HG03135 (cell line): Measurements from ENCODE around the gene AFAP1.

Experiments used
- ATAC-seq: cut with Tn5 transposase; IDR thresholded peaks from one replicate; pipeline ENCODE4 v1.9.1; 2021; ENCODE audit warnings: mild to moderate bottlenecking, moderate library complexity; ENCODE audit not compliant: unreplicated experiment

The AFAP1 gene

DNA sequence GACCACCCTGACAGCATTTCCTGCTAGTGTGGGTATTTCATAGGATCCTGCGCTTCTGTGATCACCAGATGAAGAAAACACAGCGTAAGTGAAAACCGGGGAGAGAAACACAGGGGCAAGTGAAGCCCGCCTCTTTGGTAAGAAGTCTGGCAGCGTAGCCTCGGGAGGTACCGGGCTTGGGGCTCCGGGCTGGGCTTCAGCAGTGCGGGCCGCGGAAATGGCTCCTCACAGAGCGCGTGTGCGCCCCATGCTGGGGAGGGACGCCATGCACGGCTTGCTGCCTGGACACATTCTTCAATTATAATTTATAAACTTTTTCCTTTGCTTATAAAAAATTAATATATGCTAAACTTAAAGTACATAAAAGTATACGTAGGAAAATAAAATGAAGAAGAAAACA, 151.5 kb downstream of the AFAP1 start:
- no peak for ATAC-seq

DNA sequence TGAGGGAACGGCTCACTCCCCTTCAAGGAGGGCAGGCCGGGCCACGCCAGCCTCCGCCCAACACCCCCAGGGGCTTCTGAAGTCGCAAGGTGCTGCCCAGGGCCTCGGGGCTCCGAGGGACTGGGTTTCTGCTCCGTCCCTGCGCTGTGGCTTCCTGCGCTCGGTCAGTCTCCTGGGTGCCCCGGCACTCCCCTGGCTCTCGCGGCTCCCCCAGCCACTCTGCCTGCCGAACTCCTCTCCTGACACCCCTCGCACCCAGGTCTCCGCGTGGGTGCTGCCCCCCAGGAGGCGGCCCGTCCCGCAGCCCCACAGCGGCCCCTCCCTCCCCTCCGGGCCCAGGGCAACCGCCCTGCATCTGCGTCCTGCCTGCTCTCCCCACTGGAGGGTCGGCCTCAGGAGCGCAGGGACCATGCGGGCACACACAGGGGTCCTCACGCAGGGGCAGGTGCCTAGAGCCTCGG, 151.9 kb downstream of the AFAP1 start:
- ATAC-seq = no peak

DNA sequence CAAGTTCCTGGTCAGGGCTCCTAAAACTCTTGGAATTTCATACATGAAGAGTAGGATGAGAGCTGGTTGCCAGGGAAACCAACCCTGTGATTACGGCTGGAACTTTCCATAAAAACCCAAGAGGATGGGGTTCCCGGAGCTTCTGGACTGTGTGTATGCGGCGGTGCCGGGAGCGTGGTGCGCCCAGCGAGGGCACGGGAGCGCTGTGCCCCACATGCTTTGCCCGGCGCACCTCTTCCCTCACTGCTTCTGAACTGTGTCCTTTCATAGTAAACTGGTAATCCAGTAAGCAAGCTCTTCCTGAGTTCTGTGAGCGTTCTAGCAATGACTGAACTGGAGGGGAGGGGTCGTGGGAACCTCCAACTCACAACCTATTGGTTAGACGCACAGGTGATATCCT, 152.6 kb downstream of the AFAP1 start:
- ATAC-seq = no peak

DNA sequence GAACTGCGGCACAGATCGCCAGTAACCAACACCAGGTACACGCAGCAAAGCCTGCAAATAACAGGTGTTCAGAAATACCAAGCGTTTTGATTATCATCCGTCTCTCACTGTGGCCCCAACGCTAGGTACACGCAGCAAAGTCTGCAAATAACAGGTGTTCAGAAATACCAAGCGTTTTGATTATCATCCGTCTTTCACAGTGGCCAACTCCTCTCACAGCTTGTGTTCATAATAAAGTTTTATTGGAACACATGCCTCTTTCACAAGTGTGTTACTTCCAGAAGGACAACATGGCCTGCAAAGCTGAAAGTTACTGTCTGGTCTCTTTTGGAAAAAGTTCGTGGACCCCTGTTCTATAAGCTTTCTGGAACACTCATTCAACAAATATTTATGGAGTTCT, 153.1 kb downstream of the AFAP1 start:
- no peak for ATAC-seq

DNA sequence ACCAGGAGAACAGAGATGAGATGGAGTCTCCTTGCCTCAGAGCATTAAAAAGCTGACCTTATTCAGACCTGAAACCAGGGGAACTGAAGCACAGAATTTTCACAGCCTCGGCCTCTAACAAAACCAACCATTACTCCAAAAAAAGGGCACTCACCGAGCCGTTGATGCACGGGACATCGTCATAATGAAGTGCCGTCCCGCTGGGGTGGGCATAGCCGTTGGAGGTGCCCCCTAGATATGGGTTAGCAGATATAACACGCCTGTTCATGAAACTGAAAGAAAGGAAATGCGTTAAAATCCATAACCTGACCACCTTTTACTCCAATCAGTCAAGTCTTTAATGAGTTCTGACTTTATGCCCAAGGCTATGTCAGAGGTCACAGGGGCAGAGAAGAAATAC, 153.6 kb downstream of the AFAP1 start:
- no peak for ATAC-seq

DNA sequence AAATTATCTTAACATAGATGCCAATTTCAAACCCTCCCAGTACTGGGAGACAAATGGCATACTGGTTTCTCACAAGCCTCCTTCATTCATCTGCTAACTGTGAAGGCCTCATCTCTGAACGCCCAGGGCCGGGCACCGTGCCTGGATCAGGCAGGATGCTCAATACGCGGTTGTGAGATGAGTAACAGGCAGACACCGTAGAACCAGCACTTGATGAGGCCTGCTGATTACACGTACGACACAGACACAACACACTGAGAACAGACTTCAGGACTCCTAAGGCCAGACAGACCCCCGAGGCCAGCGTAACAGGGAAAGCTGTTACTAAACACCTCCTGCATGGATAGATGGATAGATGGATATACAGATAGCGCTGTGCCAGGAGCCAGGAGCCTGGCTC, 154.6 kb downstream of the AFAP1 start:
- ATAC-seq = no peak

DNA sequence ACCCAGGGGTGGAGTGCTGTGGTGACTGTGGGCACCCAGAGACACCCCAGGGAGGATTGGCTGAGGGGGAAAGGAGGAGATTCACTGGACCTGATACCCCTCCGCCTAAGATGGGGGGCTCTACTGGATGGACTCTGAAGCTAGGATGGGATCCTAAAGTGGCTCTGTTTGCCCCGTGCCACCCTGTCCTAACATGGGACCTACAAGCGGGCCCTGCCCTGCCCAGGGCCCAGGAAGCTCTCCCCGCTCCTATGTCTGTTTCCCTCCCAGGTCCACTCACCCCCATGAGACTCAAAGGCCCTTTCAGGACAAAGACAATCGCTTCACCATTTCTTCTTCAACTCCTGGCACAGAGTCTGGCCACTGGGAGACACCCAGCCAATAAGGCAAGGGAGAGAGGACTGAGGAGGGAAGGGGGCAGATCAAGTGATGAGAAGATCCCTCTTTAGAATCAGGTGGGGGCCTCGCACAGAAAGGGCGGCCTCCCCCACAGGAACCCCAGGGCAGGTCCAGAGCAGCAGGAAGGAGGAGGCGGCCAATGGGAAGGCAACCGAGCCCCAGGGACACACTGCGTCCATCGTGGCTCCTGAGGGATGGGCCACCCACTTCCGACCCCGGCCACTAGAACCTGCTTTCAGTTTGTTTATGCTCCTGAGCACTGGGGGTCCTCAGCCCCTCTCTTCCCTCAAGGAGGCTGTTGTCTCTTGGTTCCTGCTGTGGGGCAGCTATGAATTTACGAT, 155.4 kb downstream of the AFAP1 start:
- no peak for ATAC-seq

DNA sequence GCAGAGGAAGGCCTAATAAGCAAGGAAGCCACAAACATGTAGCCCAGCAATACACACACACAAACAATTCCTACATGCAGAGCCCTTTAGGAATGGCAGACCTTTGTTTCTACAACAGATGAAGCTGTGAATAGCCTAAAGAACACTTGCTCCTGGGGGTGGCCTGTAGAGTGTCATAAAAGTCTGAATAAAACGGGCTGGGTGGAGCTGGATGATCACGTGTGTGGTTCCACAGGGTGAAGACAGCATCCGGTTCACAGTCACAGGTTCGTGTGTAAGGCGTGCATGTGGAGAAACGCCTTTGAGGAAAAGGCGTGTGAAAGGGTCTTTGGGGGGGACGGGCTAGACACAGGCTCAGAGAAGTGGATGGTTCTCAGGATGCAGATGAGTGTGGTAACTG, 156.1 kb downstream of the AFAP1 start:
- no peak for ATAC-seq

DNA sequence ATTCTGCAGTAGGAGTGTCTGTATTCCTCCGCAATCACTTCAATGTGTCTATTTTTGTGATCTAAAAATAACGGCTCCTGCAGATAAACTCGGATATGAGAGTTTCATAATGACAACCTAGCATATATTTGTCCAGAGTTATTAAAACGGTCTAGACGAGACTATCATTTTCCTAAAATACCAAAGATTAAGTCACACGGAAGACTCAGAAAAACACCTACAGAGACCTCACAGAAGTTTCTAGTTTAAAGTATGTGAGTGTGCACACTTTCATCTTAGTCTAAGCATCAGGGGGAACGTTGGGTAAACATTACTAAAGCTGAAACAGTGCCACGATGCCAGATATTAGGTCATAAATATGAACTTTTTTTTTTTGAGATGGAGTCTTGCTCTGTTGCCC, 156.9 kb downstream of the AFAP1 start:
- no peak for ATAC-seq

DNA sequence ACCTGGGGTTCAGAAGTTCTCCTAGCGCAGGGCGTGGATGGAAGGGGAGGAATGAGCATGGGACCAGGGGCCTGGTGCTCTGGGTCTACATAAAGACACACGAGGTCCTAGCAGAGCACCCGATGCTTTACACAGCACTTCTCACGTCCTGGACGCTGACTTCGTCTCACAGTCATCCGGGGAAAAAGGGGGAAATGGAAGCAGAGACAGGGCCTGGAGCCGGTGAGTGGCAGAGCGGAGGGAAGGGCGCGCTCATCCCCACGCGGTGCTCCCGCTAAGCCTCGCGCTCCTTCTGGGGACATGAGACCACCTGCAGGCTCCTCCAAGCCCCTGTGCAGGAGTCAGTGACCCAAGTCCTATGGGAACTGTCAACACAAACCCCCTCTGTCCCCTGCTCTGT, 157.7 kb downstream of the AFAP1 start:
- no peak for ATAC-seq

DNA sequence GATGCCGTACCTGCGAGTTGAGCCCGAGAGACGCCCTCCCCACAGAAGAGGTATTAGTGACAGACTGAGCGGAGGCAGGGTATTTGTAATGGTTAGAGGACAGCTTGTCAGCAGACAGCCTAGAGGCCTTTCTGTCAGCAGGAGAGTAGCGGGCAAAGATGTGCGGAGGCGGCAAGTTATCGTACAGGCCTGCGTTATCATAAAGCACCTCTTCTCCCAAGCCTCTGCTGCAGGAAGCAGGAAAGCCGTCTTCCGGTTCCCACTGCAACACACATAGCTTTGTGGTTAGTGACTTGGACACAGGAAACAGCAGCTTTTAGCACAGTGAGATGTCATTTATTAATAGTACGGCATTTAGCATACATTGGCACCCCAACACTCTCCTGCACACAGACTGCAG, 158.3 kb downstream of the AFAP1 start:
- no peak for ATAC-seq

DNA sequence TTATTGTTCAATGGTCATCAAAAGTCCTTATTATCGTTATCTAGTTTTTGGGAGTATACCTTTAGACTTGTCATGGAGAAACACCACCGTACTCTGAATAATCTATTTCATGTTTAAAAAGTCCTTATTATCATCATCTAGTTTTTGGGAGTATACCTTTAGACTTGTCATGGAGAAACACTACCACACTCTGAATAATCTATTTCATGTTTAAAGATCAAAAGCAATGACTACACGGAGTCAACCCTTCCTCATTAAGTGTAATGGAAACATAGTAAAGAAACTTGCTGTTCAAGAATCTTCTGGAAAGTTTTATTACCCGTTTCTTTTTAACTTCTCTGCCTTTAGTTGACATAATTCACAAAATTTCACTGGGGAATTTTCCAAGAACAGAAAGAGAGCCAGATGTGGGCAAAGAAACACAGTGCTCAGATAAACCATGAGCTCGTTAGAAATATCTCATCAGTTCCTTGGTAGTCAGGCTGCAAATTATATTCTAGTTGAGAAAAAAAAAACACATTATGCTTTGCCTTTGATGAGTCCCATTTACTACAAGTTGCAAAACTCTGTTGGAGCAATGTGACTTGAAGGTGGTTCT, 158.8 kb downstream of the AFAP1 start:
- ATAC-seq = no peak

DNA sequence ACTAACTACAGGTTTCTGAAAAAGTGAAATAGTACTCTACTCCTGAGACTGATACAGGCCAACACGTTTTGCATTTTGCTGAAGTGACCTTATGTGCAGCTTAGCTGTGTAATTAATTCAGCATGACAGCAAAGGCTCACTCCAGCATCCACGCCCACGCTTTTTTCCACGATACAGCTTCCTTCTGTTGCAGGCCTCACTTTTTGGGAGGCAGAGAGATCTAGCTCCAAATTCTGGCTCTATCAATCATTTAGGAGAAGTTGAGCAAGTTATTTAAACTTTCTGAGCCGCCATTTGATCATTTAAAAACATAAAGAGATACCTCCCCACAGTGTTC, 160.3 kb downstream of the AFAP1 start:
- no peak for ATAC-seq

DNA sequence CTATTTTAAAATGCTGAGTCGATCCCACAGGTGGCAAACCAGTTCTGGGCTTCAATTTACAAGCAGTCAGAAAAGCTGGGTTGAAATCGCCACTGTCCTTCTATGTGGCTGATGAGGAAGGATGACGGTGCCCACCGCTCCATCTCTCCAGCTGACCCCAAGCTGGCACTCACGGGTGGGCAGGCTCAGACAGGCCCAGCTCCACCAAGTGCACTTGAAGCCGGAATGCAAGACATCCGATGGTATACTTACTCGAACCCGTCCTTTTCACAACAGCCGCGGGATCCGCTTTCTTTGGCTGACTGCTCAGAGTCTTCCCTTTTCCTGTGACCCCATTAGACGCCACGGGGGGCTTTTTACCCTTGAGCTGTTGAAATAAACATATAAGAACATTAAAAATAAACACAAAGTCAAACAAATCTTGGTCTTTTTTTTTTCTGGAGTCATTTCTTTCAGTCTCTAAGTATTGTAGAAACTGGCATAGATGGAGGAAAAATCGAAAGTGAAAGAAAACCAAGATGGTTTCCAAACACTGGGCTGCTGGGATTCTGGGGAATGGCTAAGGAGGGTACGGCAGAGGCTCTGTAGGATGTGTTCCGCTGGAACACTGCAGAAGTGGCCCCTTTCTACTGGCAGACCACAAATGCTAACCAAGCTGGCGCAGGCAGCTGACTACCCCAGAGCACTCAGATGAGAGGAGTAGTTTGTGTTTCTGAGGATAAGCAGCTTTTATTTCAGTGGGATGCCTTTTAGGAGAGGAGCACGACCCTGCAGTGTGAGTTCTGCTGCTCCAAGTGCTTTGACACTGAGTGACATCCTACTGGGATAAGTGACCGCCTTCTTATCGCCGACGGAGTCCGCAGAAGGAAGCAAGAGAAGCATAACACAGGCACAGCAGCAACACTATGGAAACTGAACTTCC, 160.9 kb downstream of the AFAP1 start:
- no peak for ATAC-seq

DNA sequence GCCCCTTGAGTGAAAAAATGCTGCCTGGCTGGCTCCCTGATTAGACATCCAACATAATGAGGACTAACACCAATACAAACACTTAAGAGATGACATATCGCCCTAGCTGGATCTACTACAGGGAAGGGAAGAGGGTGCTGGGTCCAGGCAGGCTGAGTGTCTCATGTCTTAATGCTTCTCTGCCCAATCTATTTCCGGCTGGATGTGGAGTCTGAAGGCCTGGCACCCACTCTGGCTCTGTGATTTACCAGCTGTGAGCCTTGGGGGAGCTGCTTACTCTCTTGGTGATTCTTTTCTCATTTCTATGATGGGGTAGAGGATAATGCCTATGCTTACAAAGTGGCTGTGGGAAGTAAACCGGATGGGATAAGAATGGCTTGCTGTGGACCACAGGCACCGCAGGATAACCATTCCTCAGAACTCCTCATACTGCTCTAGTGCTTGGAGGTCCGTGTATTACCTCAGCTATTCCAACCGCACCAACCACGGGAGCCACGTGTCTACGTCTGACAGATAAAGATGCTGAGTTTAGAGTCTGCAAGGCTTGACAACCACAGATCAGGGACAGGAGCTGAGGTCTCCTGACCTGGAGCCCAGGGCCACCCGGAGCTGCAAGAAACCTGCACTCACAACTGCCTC, 161.7 kb downstream of the AFAP1 start:
- ATAC-seq = no peak

DNA sequence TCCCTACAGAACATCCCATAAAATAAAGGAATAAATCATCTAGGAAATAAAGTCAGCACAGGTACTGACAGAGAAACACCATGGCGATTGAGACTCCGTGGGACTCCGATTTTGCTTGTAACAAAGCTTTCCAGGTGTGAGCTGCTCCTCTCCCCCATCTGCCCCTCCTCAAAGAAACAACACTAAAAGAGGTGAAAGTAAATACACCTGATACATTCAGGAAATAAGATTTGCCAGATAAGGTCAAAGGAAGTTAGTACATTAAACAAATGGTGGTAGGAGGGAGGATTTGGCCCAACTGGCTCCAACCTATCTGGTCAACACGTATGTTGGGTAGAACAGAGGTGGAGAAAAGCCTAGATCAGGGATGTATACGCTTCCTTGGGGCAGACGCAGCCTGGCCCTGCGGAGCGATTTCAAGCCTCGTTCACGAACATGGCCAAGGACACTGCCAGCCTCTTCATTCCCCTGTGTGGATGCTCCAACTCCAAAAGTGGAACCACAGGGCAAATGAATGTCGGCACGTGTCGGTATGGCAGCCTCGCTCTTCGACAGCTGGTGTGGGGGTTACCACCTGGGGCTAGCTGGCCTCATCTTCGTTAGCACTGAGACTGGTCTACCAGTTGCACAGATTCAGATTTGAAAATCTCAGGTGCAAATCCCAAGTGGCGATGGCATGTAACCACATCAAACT, 162.5 kb downstream of the AFAP1 start:
- ATAC-seq = no peak

DNA sequence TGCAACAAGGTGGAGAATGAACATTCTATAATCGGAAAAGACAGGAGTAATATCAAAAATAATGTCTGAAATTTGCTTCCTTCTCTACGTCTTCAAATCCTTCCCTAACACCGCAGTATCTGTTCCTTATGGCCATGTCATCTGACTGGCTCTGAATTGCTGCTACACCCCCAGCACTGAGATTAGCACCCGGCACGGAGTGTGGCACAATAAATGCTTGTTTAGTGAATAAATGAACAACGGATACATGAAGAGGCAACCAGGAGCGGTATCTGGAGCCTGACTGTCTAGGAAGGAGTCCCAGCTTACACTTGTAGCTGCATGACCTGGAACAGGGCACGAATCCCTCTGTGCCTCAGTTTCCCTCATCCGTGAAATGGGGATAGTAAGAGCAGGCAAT, 164.3 kb downstream of the AFAP1 start:
- ATAC-seq = no peak

DNA sequence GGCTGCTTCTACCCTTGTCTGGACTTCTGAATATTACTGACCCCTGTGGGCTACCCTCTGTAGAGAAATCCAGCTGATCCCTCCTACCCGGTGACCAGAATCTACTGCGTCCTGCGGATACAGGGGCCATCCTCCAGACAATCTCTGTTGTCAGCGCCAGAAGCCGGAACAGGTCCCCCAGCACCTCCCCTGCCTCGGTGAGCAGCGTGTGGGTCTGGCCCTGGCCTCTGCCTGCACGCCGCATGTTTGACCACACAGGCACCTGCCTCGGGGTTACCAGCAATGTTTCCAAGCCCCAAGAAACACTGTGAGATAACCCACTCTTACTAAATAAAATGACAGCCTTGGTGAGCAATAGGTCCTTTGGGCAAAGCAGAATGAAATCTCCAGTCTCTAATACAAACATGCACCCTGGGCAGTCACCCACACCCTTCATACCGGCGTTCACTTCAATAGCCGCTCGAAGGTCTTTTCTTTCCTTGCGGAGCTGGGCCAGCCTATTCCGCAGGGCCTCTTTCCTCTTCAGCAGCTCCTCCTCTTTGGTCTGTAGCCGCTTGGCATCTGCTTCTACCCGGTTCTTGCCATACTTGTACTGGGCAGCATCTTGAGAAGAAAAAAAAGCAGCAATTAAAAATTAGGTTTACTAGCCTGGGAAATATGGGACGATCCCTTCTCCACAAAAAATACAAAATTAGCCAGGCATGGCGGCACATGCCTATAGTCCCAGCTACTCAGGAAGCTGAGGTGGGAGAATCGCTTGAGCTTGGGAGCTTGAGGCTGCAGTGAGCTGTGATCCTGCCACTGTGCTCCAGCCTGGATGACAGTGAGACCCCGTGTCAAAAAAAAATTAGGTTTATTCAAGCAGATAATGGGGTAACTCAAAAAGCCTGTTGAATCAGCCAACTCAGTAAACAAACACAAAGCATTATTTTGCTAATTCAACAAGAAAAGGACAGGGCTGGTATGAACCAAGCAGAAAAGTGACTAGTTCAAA, 165.1 kb downstream of the AFAP1 start:
- no peak for ATAC-seq

DNA sequence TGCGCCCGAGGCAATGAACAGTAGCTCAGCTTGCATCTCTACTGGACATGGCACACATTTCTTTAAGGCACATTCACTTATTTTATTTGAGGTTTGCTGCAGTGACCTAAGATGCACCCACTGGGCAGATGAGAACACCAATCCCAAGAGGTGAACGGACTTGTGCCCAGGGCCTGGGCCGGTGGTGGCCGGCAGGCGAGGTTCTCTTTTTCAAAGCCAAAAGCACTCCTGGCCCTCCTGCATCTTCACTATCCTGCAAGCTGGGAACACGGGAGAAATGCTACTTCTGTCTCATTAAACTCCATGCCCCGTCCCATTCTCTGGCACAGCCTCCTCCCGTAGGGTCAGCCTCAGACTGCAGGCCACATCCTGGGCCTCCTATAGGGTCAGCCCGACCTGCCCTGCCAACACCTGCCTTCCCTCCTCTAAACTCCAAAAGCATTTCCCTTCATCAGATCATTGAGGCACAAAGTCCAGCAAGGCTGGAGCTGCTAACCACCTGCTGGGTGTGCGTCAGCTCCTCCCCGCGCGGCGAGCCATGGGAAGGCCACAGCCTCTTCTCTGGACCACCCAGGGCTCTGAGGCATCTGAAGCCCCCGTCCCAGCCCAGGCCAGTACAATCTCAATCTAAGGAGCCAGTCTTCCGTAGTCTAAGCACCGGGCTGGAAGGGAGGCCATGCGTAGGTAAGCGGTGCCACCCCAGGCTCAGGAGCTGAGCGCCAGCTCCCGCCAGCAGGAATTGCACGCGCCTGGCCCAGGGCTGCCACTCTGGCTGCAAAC, 166.1 kb downstream of the AFAP1 start:
- ATAC-seq = no peak
